ENCODE measurements around the gene CADM1. TPM values are rescaled to one million over a fixed set of nuclear protein-coding genes. Genes with fewer than 3 reads are reported as not detected.

CADM1 gene
- total and polyA plus RNA-seq, 4 experiments from 2014 or later: 2.8 to 5.6 (median 3.3) TPM

GRCh38 chr11:115155978-115156377, 348.2 kb downstream of the CADM1 start:
- Mint-ChIP-seq H3K27me3 (peaks cover 2 to 6% of the 10 kb centered on the region in 2 donors), H3K4me3 (no peak overlapping the region), H3K4me1 (no peaks in the 10 kb centered on the region), H3K9me3 (no peaks in the 10 kb centered on the region), H3K27ac (no peak overlapping the region), H3K36me3 (no peaks in the 10 kb centered on the region)
- Histone ChIP-seq H3K36me3 (ENCODE audit: insufficient read depth, low read length) (no peaks in the 10 kb centered on the region), H3K9me3 (ENCODE audit: control insufficient read depth in 1 of 2, low read length in 2 of 2) (no peaks in the 10 kb centered on the region), H3K27me3 (ENCODE audit: insufficient read depth, low read length) (no peaks in the 10 kb centered on the region), H3K4me3 (ENCODE audit: low read length in 2 of 2) (no peak overlapping the region), H3K27ac (ENCODE audit: low read depth, low read length) (no peak overlapping the region), H3K4me1 (ENCODE audit: insufficient read depth, low read length) (no peaks in the 10 kb centered on the region)
- intact Hi-C loops (cut with micrococcal nuclease): no loop called here
- ChIA-PET POLR2A (ENCODE audit: partially characterized antibody) (no interaction called here), CTCF (ENCODE audit: partially characterized antibody) (no interaction called here)
- no peak for DNase-seq

GRCh38 chr11:115155320-115155719, 348.9 kb downstream of the CADM1 start:
- no peak overlapping the region for H3K27ac Mint-ChIP-seq
- H3K36me3 Mint-ChIP-seq: no peaks in the 10 kb centered on the region
- no peak overlapping the region for H3K4me3 Mint-ChIP-seq
- Histone ChIP-seq H3K4me1 (ENCODE audit: insufficient read depth, low read length) (no peaks in the 10 kb centered on the region), H3K4me3 (ENCODE audit: low read length in 2 of 2) (no peak overlapping the region), H3K27ac (ENCODE audit: low read depth, low read length) (no peak overlapping the region), H3K27me3 (ENCODE audit: insufficient read depth, low read length) (no peaks in the 10 kb centered on the region), H3K36me3 (ENCODE audit: insufficient read depth, low read length) (no peaks in the 10 kb centered on the region), H3K9me3 (ENCODE audit: control insufficient read depth in 1 of 2, low read length in 2 of 2) (no peaks in the 10 kb centered on the region)
- ChIA-PET CTCF (ENCODE audit: partially characterized antibody) (no interaction called here), POLR2A (ENCODE audit: partially characterized antibody) (no interaction called here)
- H3K27me3 Mint-ChIP-seq: peaks cover 2 to 3% of the 10 kb centered on the region in 2 donors
- DNase-seq: no peak
- intact Hi-C loops (cut with micrococcal nuclease): no loop called here
- H3K4me1 Mint-ChIP-seq: no peaks in the 10 kb centered on the region
- H3K9me3 Mint-ChIP-seq: no peaks in the 10 kb centered on the region

GRCh38 chr11:115154355-115154736, 349.9 kb downstream of the CADM1 start:
- intact Hi-C loops (cut with micrococcal nuclease): no loop called here
- H3K4me3 Mint-ChIP-seq: no peak overlapping the region
- no peaks in the 10 kb centered on the region for H3K9me3 ChIP-seq (ENCODE audit: control insufficient read depth in 1 of 2, low read length in 2 of 2)
- no peak overlapping the region for H3K27ac ChIP-seq (ENCODE audit: low read depth, low read length)
- no peak overlapping the region for H3K4me3 ChIP-seq (ENCODE audit: low read length in 2 of 2)
- ChIA-PET CTCF (ENCODE audit: partially characterized antibody) (no interaction called here), POLR2A (ENCODE audit: partially characterized antibody) (no interaction called here)
- H3K4me1 ChIP-seq (ENCODE audit: insufficient read depth, low read length): no peaks in the 10 kb centered on the region
- peaks cover 2 to 3% of the 10 kb centered on the region in 2 donors for H3K27me3 Mint-ChIP-seq
- no peaks in the 10 kb centered on the region for H3K9me3 Mint-ChIP-seq
- H3K27ac Mint-ChIP-seq: no peak overlapping the region
- H3K36me3 Mint-ChIP-seq: no peaks in the 10 kb centered on the region
- DNase-seq: no peak
- no peaks in the 10 kb centered on the region for H3K36me3 ChIP-seq (ENCODE audit: insufficient read depth, low read length)
- H3K27me3 ChIP-seq (ENCODE audit: insufficient read depth, low read length): no peaks in the 10 kb centered on the region
- H3K4me1 Mint-ChIP-seq: no peaks in the 10 kb centered on the region

- H3K9me3 Mint-ChIP-seq: no peaks in the 10 kb centered on the region
- ChIA-PET POLR2A (ENCODE audit: partially characterized antibody) (no interaction called here), CTCF (ENCODE audit: partially characterized antibody) (no interaction called here)
- H3K36me3 Mint-ChIP-seq: no peaks in the 10 kb centered on the region
- H3K4me3 Mint-ChIP-seq: no peak overlapping the region
- Histone ChIP-seq H3K27ac (ENCODE audit: low read depth, low read length) (no peak overlapping the region), H3K4me3 (ENCODE audit: low read length in 2 of 2) (no peak overlapping the region), H3K4me1 (ENCODE audit: insufficient read depth, low read length) (no peaks in the 10 kb centered on the region), H3K9me3 (ENCODE audit: control insufficient read depth in 1 of 2, low read length in 2 of 2) (no peaks in the 10 kb centered on the region), H3K27me3 (ENCODE audit: insufficient read depth, low read length) (no peaks in the 10 kb centered on the region), H3K36me3 (ENCODE audit: insufficient read depth, low read length) (no peaks in the 10 kb centered on the region)
- H3K27me3 Mint-ChIP-seq: peaks cover 2 to 3% of the 10 kb centered on the region in 2 donors
- no peak for DNase-seq
- H3K4me1 Mint-ChIP-seq: no peaks in the 10 kb centered on the region
- H3K27ac Mint-ChIP-seq: no peak overlapping the region
- intact Hi-C loops (cut with micrococcal nuclease): no loop called here
Measured at GRCh38 chr11:115153731-115154354, 350.4 kb downstream of the CADM1 start.

- no peaks in the 10 kb centered on the region for H3K27me3 ChIP-seq (ENCODE audit: insufficient read depth, low read length)
- Mint-ChIP-seq H3K9me3 (no peaks in the 10 kb centered on the region), H3K27me3 (peaks cover 2% of the 10 kb centered on the region in 2 donors), H3K4me1 (no peaks in the 10 kb centered on the region), H3K36me3 (no peaks in the 10 kb centered on the region), H3K27ac (no peak overlapping the region), H3K4me3 (no peak overlapping the region)
- no peak for DNase-seq
- no peak overlapping the region for H3K27ac ChIP-seq (ENCODE audit: low read depth, low read length)
- CTCF ChIA-PET (ENCODE audit: partially characterized antibody): no interaction called here
- no peaks in the 10 kb centered on the region for H3K9me3 ChIP-seq (ENCODE audit: control insufficient read depth in 1 of 2, low read length in 2 of 2)
- no peaks in the 10 kb centered on the region for H3K4me1 ChIP-seq (ENCODE audit: insufficient read depth, low read length)
- no peak overlapping the region for H3K4me3 ChIP-seq (ENCODE audit: low read length in 2 of 2)
- intact Hi-C loops (cut with micrococcal nuclease): no loop called here
- POLR2A ChIA-PET (ENCODE audit: partially characterized antibody): no interaction called here
- H3K36me3 ChIP-seq (ENCODE audit: insufficient read depth, low read length): no peaks in the 10 kb centered on the region
Measured at GRCh38 chr11:115153135-115153534, 351.1 kb downstream of the CADM1 start.

GRCh38 chr11:115151010-115151409, 353.2 kb downstream of the CADM1 start:
- Mint-ChIP-seq H3K4me3 (no peak overlapping the region), H3K9me3 (no peaks in the 10 kb centered on the region), H3K27me3 (peaks cover 0 to 2% of the 10 kb centered on the region in 2 donors), H3K36me3 (no peaks in the 10 kb centered on the region), H3K4me1 (peaks cover 0 to 1% (median 0%) of the 10 kb centered on the region in 4 donors), H3K27ac (no peak overlapping the region)
- H3K4me3 ChIP-seq (ENCODE audit: low read length in 2 of 2): no peak overlapping the region
- H3K27ac ChIP-seq (ENCODE audit: low read depth, low read length): no peak overlapping the region
- CTCF ChIA-PET (ENCODE audit: partially characterized antibody): no interaction called here
- no peaks in the 10 kb centered on the region for H3K4me1 ChIP-seq (ENCODE audit: insufficient read depth, low read length)
- H3K27me3 ChIP-seq (ENCODE audit: insufficient read depth, low read length): no peaks in the 10 kb centered on the region
- no peaks in the 10 kb centered on the region for H3K36me3 ChIP-seq (ENCODE audit: insufficient read depth, low read length)
- DNase-seq: no peak
- intact Hi-C loops (cut with micrococcal nuclease): no loop called here
- POLR2A ChIA-PET (ENCODE audit: partially characterized antibody): no interaction called here
- H3K9me3 ChIP-seq (ENCODE audit: control insufficient read depth in 1 of 2, low read length in 2 of 2): no peaks in the 10 kb centered on the region

GRCh38 chr11:115148691-115149090, 355.5 kb downstream of the CADM1 start:
- DNase-seq: no peak
- H3K4me1 ChIP-seq (ENCODE audit: insufficient read depth, low read length): no peaks in the 10 kb centered on the region
- Mint-ChIP-seq H3K27ac (no peak overlapping the region), H3K4me1 (peaks cover 0 to 1% (median 0%) of the 10 kb centered on the region in 4 donors), H3K36me3 (no peaks in the 10 kb centered on the region), H3K9me3 (no peaks in the 10 kb centered on the region), H3K27me3 (peaks cover 0 to 2% of the 10 kb centered on the region in 2 donors), H3K4me3 (no peak overlapping the region)
- CTCF ChIA-PET (ENCODE audit: partially characterized antibody): no interaction called here
- H3K4me3 ChIP-seq (ENCODE audit: low read length in 2 of 2): no peak overlapping the region
- no peaks in the 10 kb centered on the region for H3K9me3 ChIP-seq (ENCODE audit: control insufficient read depth in 1 of 2, low read length in 2 of 2)
- no peak overlapping the region for H3K27ac ChIP-seq (ENCODE audit: low read depth, low read length)
- POLR2A ChIA-PET (ENCODE audit: partially characterized antibody): no interaction called here
- no peaks in the 10 kb centered on the region for H3K36me3 ChIP-seq (ENCODE audit: insufficient read depth, low read length)
- H3K27me3 ChIP-seq (ENCODE audit: insufficient read depth, low read length): no peaks in the 10 kb centered on the region
- intact Hi-C loops (cut with micrococcal nuclease): no loop called here

- ChIA-PET CTCF (ENCODE audit: partially characterized antibody) (no interaction called here), POLR2A (ENCODE audit: partially characterized antibody) (no interaction called here)
- no peaks in the 10 kb centered on the region for H3K36me3 Mint-ChIP-seq
- H3K27ac ChIP-seq (ENCODE audit: low read depth, low read length): no peak overlapping the region
- no peaks in the 10 kb centered on the region for H3K9me3 Mint-ChIP-seq
- H3K27me3 ChIP-seq (ENCODE audit: insufficient read depth, low read length): no peaks in the 10 kb centered on the region
- no peaks in the 10 kb centered on the region for H3K4me1 ChIP-seq (ENCODE audit: insufficient read depth, low read length)
- no peak overlapping the region for H3K4me3 ChIP-seq (ENCODE audit: low read length in 2 of 2)
- H3K27ac Mint-ChIP-seq: no peak overlapping the region
- no peaks in the 10 kb centered on the region for H3K36me3 ChIP-seq (ENCODE audit: insufficient read depth, low read length)
- H3K27me3 Mint-ChIP-seq: peaks cover 0 to 2% of the 10 kb centered on the region in 2 donors
- H3K4me3 Mint-ChIP-seq: no peak overlapping the region
- DNase-seq: no peak
- intact Hi-C loops (cut with micrococcal nuclease): no loop called here
- peaks cover 0 to 1% (median 0%) of the 10 kb centered on the region in 4 donors for H3K4me1 Mint-ChIP-seq
- no peaks in the 10 kb centered on the region for H3K9me3 ChIP-seq (ENCODE audit: control insufficient read depth in 1 of 2, low read length in 2 of 2)
Measured at GRCh38 chr11:115148101-115148500, 356.1 kb downstream of the CADM1 start.

All from CD4-positive, alpha-beta memory T cell (primary cell).